Glomerular visceral epithelial cell (primary cell): ENCODE data around the gene SEC16A.

Experiments used
- DNase-seq: peaks from one replicate; pipeline ENCODE4 v3.0.0-alpha.2; 2016; ENCODE audit errors: extremely low spot score

Gene SEC16A

GRCh38 chr9:136486823-136487620 is 4.2 kb upstream of the SEC16A start:
- DNase-seq, result no peak

GRCh38 chr9:136486131-136486530 is 3.3 kb upstream of the SEC16A start:
- no peak for DNase-seq

- DNase-seq, result peak; percentile 86
These were observed 2.5 kb upstream of the SEC16A start for GRCh38 chr9:136485049-136486045.

- DNase-seq, result peak; percentile 36
These were observed 1.6 kb upstream of the SEC16A start for GRCh38 chr9:136484153-136485048.

- peak; percentile 96 for DNase-seq
These were observed 831 bp upstream of the SEC16A start for GRCh38 chr9:136483589-136484152.

- DNase-seq, result peak; percentile 16
These were observed 621 bp downstream of the SEC16A start for GRCh38 chr9:136482046-136482792.

- no peak for DNase-seq
These were observed 1.3 kb downstream of the SEC16A start for GRCh38 chr9:136481558-136481957.

GRCh38 chr9:136476369-136477150 is 6.3 kb downstream of the SEC16A start:
- DNase-seq, result no peak

GRCh38 chr9:136474974-136475865 is 7.6 kb downstream of the SEC16A start:
- no peak for DNase-seq

- DNase-seq, result no peak
These were observed 8.7 kb downstream of the SEC16A start for GRCh38 chr9:136474021-136474640.

- no peak for DNase-seq
These were observed 9.5 kb downstream of the SEC16A start for GRCh38 chr9:136473354-136473721.

GRCh38 chr9:136472640-136473353 is 10.0 kb downstream of the SEC16A start:
- DNase-seq, result no peak

- DNase-seq, result no peak
These were observed 10.9 kb downstream of the SEC16A start for GRCh38 chr9:136471802-136472487.

GRCh38 chr9:136470792-136471469 is 11.9 kb downstream of the SEC16A start:
- no peak for DNase-seq

- no peak for DNase-seq
These were observed 12.5 kb downstream of the SEC16A start for GRCh38 chr9:136470356-136470755.

GRCh38 chr9:136467766-136468165 is 15.1 kb downstream of the SEC16A start:
- no peak for DNase-seq
